Spinal cord (tissue), 10 donors: ENCODE data around the gene SLC13A5. TPM values are rescaled to one million over a fixed set of nuclear protein-coding genes. Genes with fewer than 3 reads are reported as not detected.
A peak's percentile ranks its signal among the peaks of the same experiment; 100 is the strongest.
"Not testable (repeated sequence)": the region's sequence is repeated elsewhere in the genome, so short reads cannot be mapped to it uniquely, and the experiment has no call there.

Experiments
- DNase-seq, 6 donors: peaks; one replicate each; pipeline versions ENCODE4 v3.0.0 to v3.0.0-alpha.2; 2013 to 2015; ENCODE audit warnings: low spot score in 6 of 6, low read depth in 4 of 6
- H3K27ac ChIP-seq: one replicate; pipeline ENCODE4 v1.5.1; 2013; ENCODE audit warnings: low read depth, low read length, control low read depth
- H3K27me3 ChIP-seq: one replicate; pipeline ENCODE4 v1.6.1; 2013; ENCODE audit warnings: low read length; ENCODE audit not compliant: control insufficient read depth, insufficient read depth
- H3K36me3 ChIP-seq: one replicate; pipeline ENCODE4 v1.6.1; 2013; ENCODE audit warnings: low read length; ENCODE audit not compliant: control insufficient read depth, insufficient read depth
- H3K4me1 ChIP-seq: one replicate; pipeline ENCODE4 v1.6.1; 2013; ENCODE audit warnings: low read length; ENCODE audit not compliant: control insufficient read depth, insufficient read depth
- H3K4me3 ChIP-seq: one replicate; pipeline ENCODE4 v1.5.1; 2013; ENCODE audit warnings: low read depth, low read length, control low read depth
- H3K9me3 ChIP-seq: one replicate; pipeline ENCODE4 v1.6.1; 2013; ENCODE audit warnings: low read length; ENCODE audit not compliant: control insufficient read depth, insufficient read depth
- WGBS: methylation state at CpG from one replicate; pipeline ENCODE4 v1.1.5; 2013; ENCODE audit warnings: missing lambda C conversion rate; ENCODE audit not compliant: insufficient coverage; 5-methylcytosine and 5-hydroxymethylcytosine counted together
- polyA plus RNA-seq, 2 donors: library from polyadenylated mRNA; unstranded; fragments of 120-200 nt; gene quantifications; one replicate each; pipeline ENCODE4 v1.2.1, GENCODE V29; 2013; ENCODE audit not compliant: insufficient read length in 2 of 2
- total RNA-seq, 2 donors: library from RNA; depleted of rRNA in 1 of 2; stranded (reverse); fragments of 120-200 nt in 1 of 2; fragments of >200 nt in 1 of 2; gene quantifications; one replicate each; pipeline versions ENCODE4 v1.2.3 to v1.2.4, GENCODE V29; 2013 to 2014
- donor health status: healthy.

Gene SLC13A5
- total and polyA plus RNA-seq, 4 donors = 0.69 to 14.6 (median 6.4) TPM

GRCh38 chr17:6752068-6752909 lies 39.1 kb upstream of the SLC13A5 start:
- H3K27ac ChIP-seq = peak overlapping the region; percentile 61
- H3K4me3 ChIP-seq = no peak overlapping the region
- H3K36me3 ChIP-seq = no peaks in the 10 kb centered on the region
- peaks cover 17% of the 10 kb centered on the region for H3K4me1 ChIP-seq
- H3K27me3 ChIP-seq = peaks cover 2% of the 10 kb centered on the region
- H3K9me3 ChIP-seq = no peaks in the 10 kb centered on the region
- peak in 2 of 6 donors; percentile 3 to 35 for DNase-seq
- WGBS = 23% methylated on average over 3 of the region's 7 CpGs

GRCh38 chr17:6749519-6749918 lies 36.4 kb upstream of the SLC13A5 start:
- no peak for DNase-seq
- 80% methylated on average over 2 of the region's 6 CpGs for WGBS
- Histone ChIP-seq H3K36me3 (no peaks in the 10 kb centered on the region), H3K27me3 (no peaks in the 10 kb centered on the region), H3K4me3 (no peak overlapping the region), H3K9me3 (no peaks in the 10 kb centered on the region), H3K27ac (no peak overlapping the region), H3K4me1 (peaks cover 14% of the 10 kb centered on the region)

GRCh38 chr17:6748617-6749016 lies 35.4 kb upstream of the SLC13A5 start:
- Histone ChIP-seq H3K36me3 (no peaks in the 10 kb centered on the region), H3K4me3 (no peak overlapping the region), H3K4me1 (peaks cover 13% of the 10 kb centered on the region), H3K27ac (no peak overlapping the region), H3K9me3 (no peaks in the 10 kb centered on the region), H3K27me3 (no peaks in the 10 kb centered on the region)
- DNase-seq = no peak

- DNase-seq, H3K9me3 ChIP-seq, H3K27ac ChIP-seq, H3K4me1 ChIP-seq, H3K36me3 ChIP-seq, H3K27me3 ChIP-seq, H3K4me3 ChIP-seq: not testable (repeated sequence)
- no CpG with 5 or more reads among the region's 6 CpGs for WGBS
Measured at GRCh38 chr17:6746665-6747064, 33.5 kb upstream of the SLC13A5 start.

- H3K27ac ChIP-seq = no peak overlapping the region
- no peaks in the 10 kb centered on the region for H3K9me3 ChIP-seq
- no peaks in the 10 kb centered on the region for H3K4me1 ChIP-seq
- H3K36me3 ChIP-seq = no peaks in the 10 kb centered on the region
- H3K4me3 ChIP-seq = no peak overlapping the region
- WGBS = 98% methylated on average over 4 of the region's 4 CpGs
- DNase-seq = no peak
- H3K27me3 ChIP-seq = no peaks in the 10 kb centered on the region
Measured at GRCh38 chr17:6729531-6729930, 16.4 kb upstream of the SLC13A5 start.

DNA sequence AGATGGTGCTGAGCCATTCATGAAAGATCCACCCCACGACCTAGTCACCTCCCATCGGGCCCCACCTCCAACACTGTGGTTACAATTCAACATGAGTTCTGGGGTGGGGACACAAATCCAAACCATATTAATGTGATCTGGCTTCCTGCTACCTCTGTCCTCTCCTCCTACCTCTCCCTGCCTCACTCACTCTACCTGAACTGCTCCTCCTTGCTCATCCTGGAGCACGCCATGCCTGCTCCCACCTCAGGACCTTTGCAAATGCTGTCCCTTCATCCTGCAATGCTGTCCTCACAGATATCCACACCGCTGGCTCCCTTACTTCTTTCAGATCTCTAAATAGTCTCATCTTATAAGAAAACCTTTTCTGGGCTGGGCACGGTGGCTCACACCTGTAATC lies 10.8 kb upstream of the SLC13A5 start:
- Histone ChIP-seq H3K9me3 (no peaks in the 10 kb centered on the region), H3K27me3 (peaks cover 9% of the 10 kb centered on the region), H3K36me3 (no peaks in the 10 kb centered on the region), H3K4me1 (no peaks in the 10 kb centered on the region), H3K27ac (no peak overlapping the region), H3K4me3 (no peak overlapping the region)
- DNase-seq = no peak
- 79% methylated on average over 5 of the region's 5 CpGs for WGBS

DNA sequence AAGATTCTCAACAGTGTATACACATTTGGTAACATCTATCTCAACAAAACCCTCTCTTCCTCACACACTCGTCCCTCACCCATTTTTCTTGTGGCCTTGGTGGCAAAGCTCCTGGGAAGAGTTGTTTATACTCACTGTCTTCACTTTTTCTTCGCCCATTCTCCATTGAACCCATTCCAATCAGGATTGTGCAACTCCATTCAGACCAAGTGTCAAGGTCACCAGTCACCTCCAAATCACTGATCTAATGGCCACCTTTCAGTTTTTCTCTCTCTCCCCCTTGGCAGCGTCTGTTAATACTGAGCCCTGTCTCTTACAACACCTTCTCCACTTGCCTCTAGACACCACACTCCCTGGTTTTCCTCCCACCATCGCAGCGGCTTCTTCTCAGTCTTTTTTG lies 8.6 kb upstream of the SLC13A5 start:
- Histone ChIP-seq H3K4me1 (no peaks in the 10 kb centered on the region), H3K27me3 (peaks cover 10% of the 10 kb centered on the region), H3K9me3 (no peaks in the 10 kb centered on the region), H3K4me3 (no peak overlapping the region), H3K27ac (no peak overlapping the region), H3K36me3 (no peaks in the 10 kb centered on the region)
- 71% methylated on average over 5 of the region's 5 CpGs for WGBS
- DNase-seq = peak in 1 of 6 donors; percentile 15

GRCh38 chr17:6716736-6717135 lies 3.6 kb upstream of the SLC13A5 start:
- Histone ChIP-seq H3K27me3 (peaks cover 38% of the 10 kb centered on the region), H3K36me3 (no peaks in the 10 kb centered on the region)

DNA sequence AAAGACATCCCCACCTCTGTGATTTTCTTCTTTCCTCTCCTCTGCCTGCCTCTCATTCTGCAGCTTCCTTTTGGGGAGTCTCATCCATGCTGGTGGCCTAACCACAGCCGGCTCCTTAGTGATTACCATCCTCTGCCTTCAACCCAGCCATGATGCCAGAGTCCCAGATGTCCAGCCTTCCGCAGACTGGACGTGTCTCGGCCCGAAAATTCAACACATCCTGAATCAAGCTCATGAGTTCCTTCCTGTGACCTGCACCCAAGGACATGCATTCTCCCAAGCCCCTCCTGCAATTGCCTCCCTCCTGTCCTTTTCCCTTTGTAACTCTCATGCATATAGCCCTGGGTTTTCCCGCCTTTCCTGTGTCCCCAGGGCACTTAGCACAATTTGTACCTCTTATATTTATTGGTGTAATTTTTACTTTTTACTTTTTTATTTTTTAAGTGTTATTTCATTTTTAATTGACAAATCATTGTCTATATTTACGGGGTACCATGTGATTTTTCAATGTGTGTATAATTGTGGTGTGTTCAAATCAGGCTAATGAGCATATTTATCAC lies 1.2 kb upstream of the SLC13A5 start:
- peaks cover 33% of the 10 kb centered on the region for H3K27me3 ChIP-seq
- H3K36me3 ChIP-seq = no peaks in the 10 kb centered on the region
- no peak overlapping the region for H3K4me3 ChIP-seq
- WGBS = 83% methylated on average over 5 of the region's 7 CpGs
- peaks cover 33% of the 10 kb centered on the region for H3K4me1 ChIP-seq
- peaks cover 2% of the 10 kb centered on the region for H3K9me3 ChIP-seq
- H3K27ac ChIP-seq = no peak overlapping the region
- no peak for DNase-seq

More at GRCh38 chr17:6716736-6717135, 3.6 kb upstream of the SLC13A5 start:
- Histone ChIP-seq H3K4me1 (peaks cover 26% of the 10 kb centered on the region), H3K27ac (no peak overlapping the region), H3K9me3 (peaks cover 2% of the 10 kb centered on the region), H3K4me3 (no peak overlapping the region)
- DNase-seq = no peak
- no CpG with 5 or more reads among the region's 2 CpGs for WGBS

DNA sequence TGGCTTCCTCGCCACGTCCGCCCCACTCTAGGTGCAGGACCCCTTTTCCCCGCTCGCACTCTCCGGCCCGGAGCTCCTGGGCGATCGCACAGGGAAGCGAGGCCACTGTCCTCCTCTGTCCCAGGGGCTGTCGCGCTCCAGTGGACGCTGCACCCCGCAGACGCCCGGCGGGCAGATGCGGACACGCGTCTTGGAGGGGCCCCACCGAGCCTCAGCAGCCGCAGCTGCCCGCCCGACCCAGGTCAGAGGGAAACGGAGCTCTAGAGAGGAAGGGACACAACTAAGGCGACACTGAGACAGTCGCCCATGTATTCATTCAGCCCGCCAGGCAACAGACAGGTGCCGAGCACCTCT lies 726 bp upstream of the SLC13A5 start:
- Histone ChIP-seq H3K4me3 (peak overlapping the region; percentile 35), H3K27me3 (peaks cover 30% of the 10 kb centered on the region)
- 4% methylated on average over 28 of the region's 29 CpGs for WGBS

More for the DNA sequence above, 726 bp upstream of the SLC13A5 start:
- DNase-seq = no peak
- H3K9me3 ChIP-seq = peaks cover 2% of the 10 kb centered on the region
- H3K27ac ChIP-seq = no peak overlapping the region
- H3K36me3 ChIP-seq = no peaks in the 10 kb centered on the region
- H3K4me1 ChIP-seq = peaks cover 33% of the 10 kb centered on the region
